WTC11 (cell line): ENCODE measurements around the gene HOXD10. TPM values are rescaled to one million over a fixed set of nuclear protein-coding genes. Genes with fewer than 3 reads are reported as not detected.

ENCODE experiments used
- ATAC-seq: fragments of 200-7000 bp; cut with Tn5 transposase; 2 replicates; pipeline ENCODE4 v1.10.0; 2021; ENCODE audit warnings: mild to moderate bottlenecking, moderate library complexity
- CTCF ChIA-PET: fragments of 300-600 bp; sonication (Branson Sonifier 250); formaldehyde crosslinking; loops from one replicate; lab custom pipeline; 2021; ENCODE audit warnings: antibody characterized with exemption; lab: Charles Lee
- POLR2A ChIA-PET: fragments of 350-600 bp; sonication (Branson Sonifier 250); formaldehyde crosslinking; loops from one replicate; lab custom pipeline; 2021; ENCODE audit warnings: antibody characterized with exemption; lab: Charles Lee
- DNase-seq: peaks from one replicate; pipeline ENCODE4 v3.0.0; 2021; ENCODE audit warnings: low spot score
- H3K27ac Mint-ChIP-seq: 2 replicates; pipeline ENCODE4 v1.8.0; 2021; ENCODE audit warnings: mixed read lengths
- H3K27me3 Mint-ChIP-seq: 2 replicates; pipeline ENCODE4 v1.8.0; 2021; ENCODE audit warnings: low read depth, mild to moderate bottlenecking, moderate library complexity, mixed read lengths
- H3K36me3 Mint-ChIP-seq: 2 replicates; pipeline ENCODE4 v1.8.0; 2021; ENCODE audit warnings: mixed read lengths
- H3K4me1 Mint-ChIP-seq: 2 replicates; pipeline ENCODE4 v1.8.0; 2022; ENCODE audit warnings: mixed read lengths
- H3K4me3 Mint-ChIP-seq: 2 replicates; pipeline ENCODE4 v1.8.0; 2021; ENCODE audit warnings: mild to moderate bottlenecking, moderate library complexity, mixed read lengths
- H3K9me3 Mint-ChIP-seq: 2 replicates; pipeline ENCODE4 v1.8.0; 2021; ENCODE audit warnings: mixed read lengths
- E2F5 ChIP-seq: sonication (generic); formaldehyde crosslinking; IDR thresholded peaks from 2 replicates; pipeline ENCODE4 v1.8.1; 2022; ENCODE audit warnings: mild to moderate bottlenecking, moderate library complexity, missing genetic modification reagents
- ERG ChIP-seq: fragments of 250-450 bp; sonication (Bioruptor Pico); IDR thresholded peaks from 2 replicates; pipeline ENCODE4 v1.8.0; 2021; ENCODE audit warnings: mild to moderate bottlenecking
- FOXP4 ChIP-seq: sonication (generic); formaldehyde crosslinking; IDR thresholded peaks from 2 replicates; pipeline ENCODE4 v1.8.0; 2022; ENCODE audit warnings: mild to moderate bottlenecking, missing genetic modification reagents
- GRHL2 ChIP-seq: fragments of 250-450 bp; sonication (Bioruptor Pico); IDR thresholded peaks from 2 replicates; pipeline ENCODE4 v1.8.0; 2022; ENCODE audit warnings: mild to moderate bottlenecking, moderate library complexity; ENCODE audit not compliant: insufficient replicate concordance, severe bottlenecking
- GTF2I ChIP-seq: fragments of 250-450 bp; sonication (Bioruptor Pico); conservative IDR thresholded peaks from 2 replicates; pipeline ENCODE4 v1.4.0; 2021; ENCODE audit warnings: mild to moderate bottlenecking
- JUN ChIP-seq: sonication (generic); formaldehyde crosslinking; IDR thresholded peaks from 2 replicates; pipeline ENCODE4 v1.8.0; 2023; ENCODE audit warnings: mild to moderate bottlenecking, missing genetic modification reagents
- MLX ChIP-seq: sonication (generic); formaldehyde crosslinking; IDR thresholded peaks from 2 replicates; pipeline ENCODE4 v1.8.1; 2023; ENCODE audit warnings: mild to moderate bottlenecking, missing genetic modification reagents, moderate library complexity
- NFYB ChIP-seq: sonication (generic); formaldehyde crosslinking; conservative IDR thresholded peaks from 2 replicates; pipeline ENCODE4 v1.8.0; 2022; ENCODE audit warnings: low read depth, missing genetic modification reagents
- PRDM15 ChIP-seq: sonication (generic); formaldehyde crosslinking; IDR thresholded peaks from 2 replicates; pipeline ENCODE4 v1.8.0; 2022; ENCODE audit warnings: missing genetic modification reagents
- TCF7 ChIP-seq: sonication (generic); formaldehyde crosslinking; IDR thresholded peaks from 2 replicates; pipeline ENCODE4 v1.8.0; 2022; ENCODE audit warnings: mild to moderate bottlenecking, low read depth, missing genetic modification reagents, moderate library complexity
- ZNF396 ChIP-seq: fragments of 250-450 bp; sonication (Bioruptor Pico); IDR thresholded peaks from 2 replicates; pipeline ENCODE4 v1.8.0; 2021; ENCODE audit warnings: mild to moderate bottlenecking, moderate library complexity, borderline replicate concordance
- total RNA-seq: library from RNA; stranded (reverse); gene quantifications from 3 replicates; pipeline ENCODE4 v1.2.3, GENCODE V29; 2021

Gene HOXD10
- total RNA-seq, 1 experiment from 2014 or later, result not detected

GRCh38 chr2:176114930-176115625, 1.5 kb upstream of the HOXD10 start:
- Mint-ChIP-seq H3K36me3 (0 out of 2 replicates have a peak, but pooled peaks cover 7% of the 10 kb centered on the region), H3K27me3 (peaks cover 100% of the 10 kb centered on the region), H3K4me1 (peaks cover 19% of the 10 kb centered on the region), H3K27ac (no peak overlapping the region), H3K9me3 (peaks cover 4% of the 10 kb centered on the region), H3K4me3 (no peak overlapping the region)
- ATAC-seq, result peak; percentile 10; the same call in 1 of the 2 replicates
- POLR2A ChIA-PET, result no interaction called here
- no peak for TF ChIP-seq JUN (CRISPR knock-in tag)
- no peak for TF ChIP-seq FOXP4 (CRISPR knock-in tag)
- no peak for TF ChIP-seq GTF2I
- TF ChIP-seq MLX (CRISPR knock-in tag), result no peak
- TF ChIP-seq GRHL2 (CRISPR knock-in tag), result no peak
- TF ChIP-seq TCF7 (CRISPR knock-in tag), result no peak
- no peak for TF ChIP-seq NFYB
- TF ChIP-seq PRDM15 (CRISPR knock-in tag), result no peak
- TF ChIP-seq ERG (CRISPR knock-in tag), result no peak
- DNase-seq, result no peak
- CTCF ChIA-PET, result interaction anchor here (1.5 to 1.7 kb wide), 2 partner anchors 18 to 26 kb away, joined by 6 to 9 read pairs; no protein-coding TSS in a partner anchor

GRCh38 chr2:176117162-176117822, 714 bp downstream of the HOXD10 start:
- TF ChIP-seq ZNF396 (no peak), E2F5 (CRISPR knock-in tag) (no peak)
- DNase-seq (no peak), ATAC-seq (no peak)
- Mint-ChIP-seq H3K4me1 (peaks cover 19% of the 10 kb centered on the region), H3K4me3 (no peak overlapping the region), H3K27ac (no peak overlapping the region), H3K36me3 (0 out of 2 replicates have a peak, but pooled peaks cover 7% of the 10 kb centered on the region), H3K9me3 (peaks cover 4% of the 10 kb centered on the region), H3K27me3 (peaks cover 100% of the 10 kb centered on the region)
- ChIA-PET POLR2A (no interaction called here), CTCF (interaction anchor here (0.9 kb wide), 1 partner anchor 70 kb away, joined by 3 read pairs; no protein-coding TSS in a partner anchor)
